ENCODE results near the gene ACVR1C. TPM values are rescaled to one million over a fixed set of nuclear protein-coding genes. Genes with fewer than 3 reads are reported as not detected.
"Not testable (repeated sequence)": the region's sequence is repeated elsewhere in the genome, so short reads cannot be mapped to it uniquely, and the experiment has no call there.

ACVR1C gene
- total RNA-seq, 4 donors from 2014 or later: 0.08 to 1.2 (median 0.69) TPM

DNA sequence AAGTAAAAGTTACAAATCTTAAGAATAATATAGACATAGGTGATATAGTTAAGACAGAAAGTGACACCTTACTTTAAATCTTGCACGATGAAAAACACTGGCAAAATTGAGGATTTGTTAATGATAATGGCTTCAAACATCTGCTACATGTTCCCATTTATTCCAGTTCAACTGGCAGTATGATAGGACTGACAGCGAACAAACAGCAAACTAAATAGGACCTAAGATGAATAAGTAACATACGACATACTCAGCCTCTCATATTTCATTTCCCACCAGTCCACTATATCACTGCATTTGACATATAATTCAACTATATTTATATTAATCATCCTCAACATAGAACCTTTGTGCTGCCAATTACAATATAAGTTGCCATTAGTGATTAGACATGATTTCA is 36.3 kb downstream of the ACVR1C start:
- WGBS, 2 donors (ENCODE audit: low coverage in 1 of 2): 68 to 71% methylated on average over 3 of the region's 3 CpGs
- no peak for ATAC-seq
- no peaks in the 10 kb centered on the region for H3K4me1 ChIP-seq
- H3K36me3 ChIP-seq: no peaks in the 10 kb centered on the region
- peaks cover 7% of the 10 kb centered on the region for H3K27me3 ChIP-seq
- TF ChIP-seq POLR2AphosphoS5 (IDR thresholded peaks at IDR 0.05) (no peak), EP300 (IDR thresholded peaks at IDR 0.05) (no peak), POLR2A (IDR thresholded peaks at IDR 0.05) (no peak)
- TF ChIP-seq, protein P1, sequence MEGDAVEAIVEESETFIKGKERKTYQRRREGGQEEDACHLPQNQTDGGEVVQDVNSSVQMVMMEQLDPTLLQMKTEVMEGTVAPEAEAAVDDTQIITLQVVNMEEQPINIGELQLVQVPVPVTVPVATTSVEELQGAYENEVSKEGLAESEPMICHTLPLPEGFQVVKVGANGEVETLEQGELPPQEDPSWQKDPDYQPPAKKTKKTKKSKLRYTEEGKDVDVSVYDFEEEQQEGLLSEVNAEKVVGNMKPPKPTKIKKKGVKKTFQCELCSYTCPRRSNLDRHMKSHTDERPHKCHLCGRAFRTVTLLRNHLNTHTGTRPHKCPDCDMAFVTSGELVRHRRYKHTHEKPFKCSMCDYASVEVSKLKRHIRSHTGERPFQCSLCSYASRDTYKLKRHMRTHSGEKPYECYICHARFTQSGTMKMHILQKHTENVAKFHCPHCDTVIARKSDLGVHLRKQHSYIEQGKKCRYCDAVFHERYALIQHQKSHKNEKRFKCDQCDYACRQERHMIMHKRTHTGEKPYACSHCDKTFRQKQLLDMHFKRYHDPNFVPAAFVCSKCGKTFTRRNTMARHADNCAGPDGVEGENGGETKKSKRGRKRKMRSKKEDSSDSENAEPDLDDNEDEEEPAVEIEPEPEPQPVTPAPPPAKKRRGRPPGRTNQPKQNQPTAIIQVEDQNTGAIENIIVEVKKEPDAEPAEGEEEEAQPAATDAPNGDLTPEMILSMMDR (IDR thresholded peaks at IDR 0.05): no peak
- no peak overlapping the region for H3K27ac ChIP-seq
- H3K9me3 ChIP-seq: no peaks in the 10 kb centered on the region
- H3K4me3 ChIP-seq: no peak overlapping the region

DNA sequence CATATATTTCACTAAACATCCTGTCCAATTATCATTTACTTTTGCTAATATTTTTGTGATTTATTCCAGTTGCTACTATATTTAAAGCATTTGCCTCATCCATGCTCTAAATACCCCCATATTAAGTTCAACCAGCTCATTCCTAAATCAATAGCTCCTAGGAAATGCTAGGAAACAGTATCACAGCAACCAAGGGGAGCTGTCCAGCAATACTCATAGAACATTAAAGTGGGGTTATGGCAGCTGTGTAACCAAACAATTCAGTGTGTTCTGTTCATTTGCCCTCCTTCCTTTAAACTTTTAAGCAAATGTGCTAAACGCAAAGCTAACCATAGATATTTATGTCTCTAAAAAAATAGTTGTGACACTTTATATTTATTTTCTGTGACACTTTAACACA is 41.1 kb downstream of the ACVR1C start:
- no peaks in the 10 kb centered on the region for H3K36me3 ChIP-seq
- H3K27me3 ChIP-seq: no peaks in the 10 kb centered on the region
- WGBS, 2 donors (ENCODE audit: low coverage in 1 of 2): 71 to 80% methylated on average over 1 of the region's 1 CpG
- no peak overlapping the region for H3K4me3 ChIP-seq
- H3K4me1 ChIP-seq: no peaks in the 10 kb centered on the region
- TF ChIP-seq, protein P1 (IDR thresholded peaks at IDR 0.05): no peak
- TF ChIP-seq POLR2AphosphoS5 (IDR thresholded peaks at IDR 0.05) (no peak), EP300 (IDR thresholded peaks at IDR 0.05) (no peak), POLR2A (IDR thresholded peaks at IDR 0.05) (no peak)
- H3K27ac ChIP-seq: no peak overlapping the region
- H3K9me3 ChIP-seq: no peaks in the 10 kb centered on the region
- no peak for ATAC-seq

DNA sequence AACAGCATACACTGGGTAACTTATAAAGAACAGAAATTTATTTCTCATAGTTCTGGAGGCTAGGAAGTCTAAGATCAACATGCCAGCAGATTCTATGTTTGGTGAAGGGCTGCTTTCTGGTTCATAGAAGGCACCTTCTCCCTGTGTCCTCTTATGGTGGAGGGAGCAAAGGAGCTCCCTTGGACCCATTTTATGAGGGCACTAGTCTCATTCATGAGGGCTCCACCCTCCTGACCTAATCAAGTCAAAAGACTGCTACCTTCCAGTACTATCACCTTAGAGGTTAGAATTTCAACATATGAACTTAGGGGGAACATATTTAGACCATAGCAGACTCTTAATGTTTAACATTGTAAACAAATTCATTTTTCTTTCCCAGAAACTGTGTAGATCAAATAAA is 54.5 kb downstream of the ACVR1C start:
- H3K27ac ChIP-seq: no peak overlapping the region
- no peaks in the 10 kb centered on the region for H3K36me3 ChIP-seq
- H3K9me3 ChIP-seq: no peaks in the 10 kb centered on the region
- no peaks in the 10 kb centered on the region for H3K27me3 ChIP-seq
- H3K4me1 ChIP-seq: no peaks in the 10 kb centered on the region
- no peak overlapping the region for H3K4me3 ChIP-seq
- no peak for ATAC-seq
- TF ChIP-seq EP300 (IDR thresholded peaks at IDR 0.05) (no peak), POLR2AphosphoS5 (IDR thresholded peaks at IDR 0.05) (no peak), POLR2A (IDR thresholded peaks at IDR 0.05) (no peak)
- TF ChIP-seq, protein P1 (IDR thresholded peaks at IDR 0.05): no peak

DNA sequence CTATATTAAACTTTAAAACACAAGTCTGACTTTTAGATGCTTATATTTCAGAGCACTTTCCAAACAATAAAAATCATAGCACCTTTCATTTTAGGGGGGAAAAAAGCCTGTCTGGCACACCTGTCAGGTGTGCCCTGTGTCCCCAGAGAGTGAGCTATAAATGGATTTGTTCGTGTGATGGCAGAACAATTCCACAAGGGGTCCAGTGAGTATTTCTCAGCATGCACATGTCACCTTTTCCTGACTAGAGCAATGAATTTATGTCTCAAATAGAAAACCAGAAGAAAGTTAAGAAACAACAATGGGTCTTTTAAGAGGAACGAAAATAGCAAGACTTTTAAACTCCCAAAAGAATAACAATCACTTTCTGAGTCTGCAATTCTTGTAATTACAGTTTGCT is 55.9 kb downstream of the ACVR1C start:
- TF ChIP-seq, protein P1 (IDR thresholded peaks at IDR 0.05): no peak
- no peak for TF ChIP-seq POLR2AphosphoS5 (IDR thresholded peaks at IDR 0.05)
- Histone ChIP-seq H3K27ac (no peak overlapping the region), H3K27me3 (no peaks in the 10 kb centered on the region), H3K4me1 (no peaks in the 10 kb centered on the region), H3K4me3 (no peak overlapping the region), H3K9me3 (no peaks in the 10 kb centered on the region), H3K36me3 (no peaks in the 10 kb centered on the region)
- 29 to 50% methylated on average over 1 to 2 of the region's 2 CpGs for WGBS, 2 donors (ENCODE audit: low coverage in 1 of 2)
- no peak for ATAC-seq

DNA sequence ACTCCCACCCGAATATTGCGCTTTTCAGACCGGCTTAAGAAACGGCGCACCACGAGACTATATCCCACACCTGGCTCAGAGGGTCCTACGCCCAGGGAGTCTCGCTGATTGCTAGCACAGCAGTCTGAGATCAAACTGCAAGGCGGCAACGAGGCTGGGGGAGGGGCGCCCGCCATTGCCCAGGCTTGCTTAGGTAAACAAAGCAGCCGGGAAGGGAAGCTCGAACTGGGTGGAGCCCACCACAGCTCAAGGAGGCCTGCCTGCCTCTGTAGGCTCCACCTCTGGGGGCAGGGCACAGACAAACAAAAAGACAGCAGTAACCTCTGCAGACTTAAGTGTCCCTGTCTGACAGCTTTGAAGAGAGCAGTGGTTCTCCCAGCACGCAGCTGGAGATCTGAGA is 62.0 kb downstream of the ACVR1C start:
- H3K27ac ChIP-seq, ATAC-seq, H3K4me3 ChIP-seq, H3K4me1 ChIP-seq, H3K36me3 ChIP-seq, H3K27me3 ChIP-seq: not testable (repeated sequence)
- no CpG with 5 or more reads among the region's 15 CpGs for WGBS, 2 donors (ENCODE audit: low coverage in 1 of 2)
- H3K9me3 ChIP-seq: peaks cover 0 to 12% (median 0%) of the 10 kb centered on the region in 3 donors

DNA sequence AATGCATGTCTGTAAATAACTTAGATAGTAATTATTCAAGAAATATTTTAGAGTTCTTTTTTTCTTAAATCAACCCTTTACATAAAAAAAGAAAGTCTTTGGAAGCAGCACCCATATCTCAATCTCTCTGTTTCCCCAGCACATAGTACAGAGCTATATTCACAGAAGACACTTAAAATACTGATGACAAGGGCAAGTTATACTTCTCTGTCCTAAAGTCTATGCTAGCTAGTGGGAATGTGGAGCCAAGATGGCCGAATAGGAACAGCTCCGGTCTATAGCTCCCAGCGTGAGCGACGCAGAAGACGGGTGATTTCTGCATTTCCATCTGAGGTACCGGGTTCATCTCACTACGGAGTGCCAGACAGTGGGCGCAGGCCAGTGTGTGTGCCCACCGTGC is 62.6 kb downstream of the ACVR1C start:
- H3K4me3 ChIP-seq, H3K36me3 ChIP-seq, ATAC-seq, H3K27ac ChIP-seq, H3K27me3 ChIP-seq, H3K4me1 ChIP-seq: not testable (repeated sequence)
- H3K9me3 ChIP-seq: peaks cover 0 to 12% (median 0%) of the 10 kb centered on the region in 3 donors
- WGBS, 2 donors (ENCODE audit: low coverage in 1 of 2): 94 to 100% methylated on average over 5 to 8 of the region's 10 CpGs
